Left ventricle myocardium inferior (tissue), 1 donor: Measurements from ENCODE around the gene GPS1. TPM values are rescaled to one million over a fixed set of nuclear protein-coding genes. Genes with fewer than 3 reads are reported as not detected.

Experiments used
- DNase-seq: peaks from one replicate; pipeline ENCODE4 v3.0.0-alpha.2; 2020
- H3K27ac ChIP-seq: fragments of 200-600 bp; replicated peaks from 2 replicates; pipeline ENCODE4 v1.8.0; 2021
- H3K27me3 ChIP-seq: fragments of 200-600 bp; 2 replicates; pipeline ENCODE4 v1.8.0; 2021; ENCODE audit warnings: low read depth
- H3K36me3 ChIP-seq: fragments of 200-600 bp; 2 replicates; pipeline ENCODE4 v1.8.0; 2021
- H3K4me1 ChIP-seq: fragments of 200-600 bp; 2 replicates; pipeline ENCODE4 v1.8.0; 2021
- H3K4me3 ChIP-seq: fragments of 200-600 bp; 2 replicates; pipeline ENCODE4 v1.8.0; 2021; ENCODE audit warnings: mild to moderate bottlenecking, moderate library complexity
- H3K9me3 ChIP-seq: fragments of 200-600 bp; replicated peaks from 2 replicates; pipeline ENCODE4 v1.8.0; 2021
- intact Hi-C: fragments of 100-400 bp; cut with micrococcal nuclease; formaldehyde crosslinking; loops from one replicate; pipeline ENCODE4 v1.11.0; 2022
- total RNA-seq: library from RNA; stranded (reverse); fragmentation: NEBNext Ultra II Directional; extraction: Animal tissue kit (Norgen Biotek cat#: 25700); gene quantifications from one replicate; pipeline ENCODE4 v1.2.1, GENCODE V29; 2021
- TF ChIP-seq, protein P1 (sequence below): fragments of 200-600 bp; IDR thresholded peaks from 2 replicates; pipeline ENCODE4 v1.8.0; 2021; ENCODE audit warnings: antibody characterized with exemption, mild to moderate bottlenecking, borderline replicate concordance
- donor health status: DM: no; HTN: yes; CAD: no; lungs with severe emphysema.

The GPS1 gene
- total RNA-seq, 1 donor from 2014 or later = 85.9 TPM

DNA sequence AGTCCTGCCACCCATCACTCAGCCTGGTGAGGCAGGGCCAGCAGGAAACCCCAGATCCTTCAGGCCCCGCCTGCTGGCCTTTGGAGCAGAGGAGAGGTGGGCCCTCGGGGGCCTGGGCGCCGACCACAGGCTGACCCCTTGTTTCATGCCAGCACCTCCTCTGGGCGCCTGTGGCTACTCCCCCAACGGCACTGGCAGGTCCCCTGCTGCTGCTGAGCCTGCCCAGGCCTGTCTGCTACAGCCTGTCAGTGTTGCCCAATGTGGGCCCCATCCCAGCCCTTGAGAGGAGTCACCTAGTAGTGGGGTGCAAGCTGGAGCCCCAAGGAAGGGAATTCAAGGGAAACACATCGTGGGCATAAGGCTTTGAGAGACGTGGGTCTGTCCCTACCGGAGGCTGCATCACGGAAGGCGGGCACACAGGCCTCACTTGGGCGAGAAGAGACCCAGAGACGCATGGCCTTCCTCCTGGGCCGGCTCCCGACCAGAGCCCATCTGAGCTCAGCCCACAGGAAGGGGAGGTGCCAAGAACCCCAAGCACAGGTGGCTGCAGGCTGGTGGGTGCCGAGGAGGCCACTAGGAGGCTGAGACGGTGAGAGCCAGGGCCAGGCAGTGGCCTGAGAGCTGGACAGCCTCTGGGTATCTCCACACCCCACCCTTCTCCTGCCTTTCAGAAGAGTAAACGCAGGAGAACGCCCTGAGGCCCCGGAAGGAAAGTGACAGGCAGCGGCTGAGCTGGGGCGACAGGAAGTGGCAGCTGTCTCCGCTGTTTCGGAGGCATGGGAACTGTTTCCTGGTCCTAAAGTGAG is 54.4 kb downstream of the GPS1 start:
- Histone ChIP-seq H3K4me1 (peaks cover 36% of the 10 kb centered on the region), H3K9me3 (no peaks in the 10 kb centered on the region), H3K27ac (peak overlapping the region; percentile 76), H3K4me3 (peak overlapping the region; percentile 47), H3K36me3 (no peaks in the 10 kb centered on the region), H3K27me3 (no peaks in the 10 kb centered on the region)
- TF ChIP-seq, protein P1, sequence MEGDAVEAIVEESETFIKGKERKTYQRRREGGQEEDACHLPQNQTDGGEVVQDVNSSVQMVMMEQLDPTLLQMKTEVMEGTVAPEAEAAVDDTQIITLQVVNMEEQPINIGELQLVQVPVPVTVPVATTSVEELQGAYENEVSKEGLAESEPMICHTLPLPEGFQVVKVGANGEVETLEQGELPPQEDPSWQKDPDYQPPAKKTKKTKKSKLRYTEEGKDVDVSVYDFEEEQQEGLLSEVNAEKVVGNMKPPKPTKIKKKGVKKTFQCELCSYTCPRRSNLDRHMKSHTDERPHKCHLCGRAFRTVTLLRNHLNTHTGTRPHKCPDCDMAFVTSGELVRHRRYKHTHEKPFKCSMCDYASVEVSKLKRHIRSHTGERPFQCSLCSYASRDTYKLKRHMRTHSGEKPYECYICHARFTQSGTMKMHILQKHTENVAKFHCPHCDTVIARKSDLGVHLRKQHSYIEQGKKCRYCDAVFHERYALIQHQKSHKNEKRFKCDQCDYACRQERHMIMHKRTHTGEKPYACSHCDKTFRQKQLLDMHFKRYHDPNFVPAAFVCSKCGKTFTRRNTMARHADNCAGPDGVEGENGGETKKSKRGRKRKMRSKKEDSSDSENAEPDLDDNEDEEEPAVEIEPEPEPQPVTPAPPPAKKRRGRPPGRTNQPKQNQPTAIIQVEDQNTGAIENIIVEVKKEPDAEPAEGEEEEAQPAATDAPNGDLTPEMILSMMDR = peak; percentile 26
- intact Hi-C loops = no loop called here
- no peak for DNase-seq

DNA sequence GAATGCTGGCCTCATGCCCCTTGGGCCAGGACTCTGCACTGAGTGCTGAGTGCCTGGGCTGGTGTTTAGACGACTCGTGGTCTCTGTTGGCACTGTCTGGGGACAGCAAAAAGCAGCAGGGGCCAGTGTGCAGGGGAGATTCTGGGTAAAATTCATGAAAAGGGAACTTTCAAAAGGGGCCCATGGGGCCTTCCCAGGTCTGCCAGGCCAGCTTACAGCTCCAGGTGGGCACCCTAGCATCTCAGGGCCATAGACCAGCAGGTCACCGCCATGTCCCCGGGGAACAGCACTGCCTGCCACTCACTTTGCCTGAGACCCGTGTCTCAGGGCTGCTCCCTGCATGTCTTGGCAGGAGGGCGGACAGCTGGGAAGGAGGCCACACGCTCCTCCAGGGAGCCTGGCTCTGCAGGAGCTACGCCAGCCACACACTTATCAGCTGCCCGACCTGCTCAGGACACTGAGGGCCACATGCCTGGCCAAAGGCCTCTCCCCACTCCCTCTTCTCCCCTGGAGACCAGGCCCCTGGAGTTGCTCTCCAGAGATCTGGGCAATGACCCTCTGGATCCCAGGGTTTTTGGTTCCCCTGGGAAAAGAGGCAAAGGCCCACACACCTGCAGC is 55.1 kb downstream of the GPS1 start:
- intact Hi-C loops = no loop called here
- DNase-seq = peak; percentile 17
- H3K27me3 ChIP-seq = no peaks in the 10 kb centered on the region
- TF ChIP-seq, protein P1 = no peak
- H3K36me3 ChIP-seq = no peaks in the 10 kb centered on the region
- H3K27ac ChIP-seq = peak overlapping the region; percentile 76
- H3K4me1 ChIP-seq = peaks cover 30% of the 10 kb centered on the region
- no peaks in the 10 kb centered on the region for H3K9me3 ChIP-seq
- peak overlapping the region; percentile 47 for H3K4me3 ChIP-seq

Other genes with a start within 250 kb of the GPS1 start
- gene GCGR, start 247.7 kb upstream of the GPS1 start, total RNA-seq = not detected
- gene MCRIP1, start 218.6 kb upstream of the GPS1 start, total RNA-seq = 110 TPM
- 0.25 TPM for gene PPP1R27, start 216.8 kb upstream of the GPS1 start, total RNA-seq
- gene P4HB, start 191.4 kb upstream of the GPS1 start, total RNA-seq = 267 TPM
- 95.1 TPM for gene ARHGDIA, start 180.6 kb upstream of the GPS1 start, total RNA-seq
- gene ALYREF, start 160.3 kb upstream of the GPS1 start, total RNA-seq = 32.1 TPM
- 161 TPM for gene ANAPC11, start 160.2 kb upstream of the GPS1 start, total RNA-seq
- 0.19 TPM for gene NPB, start 149.7 kb upstream of the GPS1 start, total RNA-seq
- 48.1 TPM for gene PCYT2, start 140.5 kb upstream of the GPS1 start, total RNA-seq
- gene SIRT7, start 133.7 kb upstream of the GPS1 start, total RNA-seq = 8.5 TPM
- 24.3 TPM for gene MAFG, start 124.2 kb upstream of the GPS1 start, total RNA-seq
- 3.8 TPM for gene PYCR1, start 114.6 kb upstream of the GPS1 start, total RNA-seq
- 7.2 TPM for gene MYADML2, start 104.7 kb upstream of the GPS1 start, total RNA-seq
- gene NOTUM, start 90.7 kb upstream of the GPS1 start, total RNA-seq = not detected
- 27.5 TPM for gene ASPSCR1, start 74.3 kb upstream of the GPS1 start, total RNA-seq
- 26.3 TPM for gene CENPX, start 29.0 kb upstream of the GPS1 start, total RNA-seq
- 4.3 TPM for gene LRRC45, start 28.6 kb upstream of the GPS1 start, total RNA-seq
- 0.82 TPM for gene RAC3, start 20.2 kb upstream of the GPS1 start, total RNA-seq
- 219 TPM for gene DCXR, start 14.2 kb upstream of the GPS1 start, total RNA-seq
- gene RFNG, start 87 bp upstream of the GPS1 start, total RNA-seq = 21.1 TPM
- 64.6 TPM for gene DUS1L, start 13.9 kb downstream of the GPS1 start, total RNA-seq
- gene FASN, start 46.3 kb downstream of the GPS1 start, total RNA-seq = 13.6 TPM
- 8.1 TPM for gene CCDC57, start 160.9 kb downstream of the GPS1 start, total RNA-seq
- 8.5 TPM for gene SLC16A3, start 177.1 kb downstream of the GPS1 start, total RNA-seq
- gene CSNK1D, start 221.8 kb downstream of the GPS1 start, total RNA-seq = 61.8 TPM